Cardiac septum (tissue), 1 donor: ENCODE data around the gene COL19A1. TPM values are rescaled to one million over a fixed set of nuclear protein-coding genes. Genes with fewer than 3 reads are reported as not detected.
"Not testable (repeated sequence)": the region's sequence is repeated elsewhere in the genome, so short reads cannot be mapped to it uniquely, and the experiment has no call there.

ENCODE experiments used
- DNase-seq: peaks from one replicate; pipeline ENCODE4 v3.0.0-alpha.2; 2020; ENCODE audit warnings: low spot score
- intact Hi-C: fragments of 100-400 bp; cut with DNase I; formaldehyde crosslinking; loops from one replicate; pipeline ENCODE4 v1.14.0; 2022
- total RNA-seq: library from RNA; stranded (reverse); fragmentation: NEBNext Ultra II Directional; extraction: Animal tissue kit (Norgen Biotek cat#: 25700); gene quantifications from one replicate; pipeline ENCODE4 v1.2.1, GENCODE V29; 2021
- donor health status: DM: no; HTN: no; CAD: no.

COL19A1 gene
- total RNA-seq, 1 donor from 2014 or later = 3.3 TPM

DNA sequence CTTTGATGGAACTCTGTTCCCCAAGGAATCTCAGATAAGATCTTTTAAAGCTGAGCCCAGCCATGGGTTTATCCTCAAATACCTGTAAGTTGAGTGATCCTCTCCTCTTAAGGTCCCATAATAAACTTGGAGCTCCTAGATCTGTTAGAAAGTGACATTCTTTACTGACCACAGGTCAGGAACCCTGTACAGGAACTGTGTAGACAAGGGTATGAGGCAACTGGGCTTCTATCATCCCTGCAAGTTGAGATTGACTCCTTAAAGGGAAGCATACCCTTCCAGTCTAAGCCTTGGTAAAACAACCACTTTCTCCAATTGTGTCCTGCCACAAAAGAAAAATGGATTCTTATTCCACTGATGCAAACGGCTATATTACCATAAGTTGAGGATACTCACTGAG is 26.2 kb downstream of the COL19A1 start:
- intact Hi-C loops, DNase-seq: not testable (repeated sequence)

DNA sequence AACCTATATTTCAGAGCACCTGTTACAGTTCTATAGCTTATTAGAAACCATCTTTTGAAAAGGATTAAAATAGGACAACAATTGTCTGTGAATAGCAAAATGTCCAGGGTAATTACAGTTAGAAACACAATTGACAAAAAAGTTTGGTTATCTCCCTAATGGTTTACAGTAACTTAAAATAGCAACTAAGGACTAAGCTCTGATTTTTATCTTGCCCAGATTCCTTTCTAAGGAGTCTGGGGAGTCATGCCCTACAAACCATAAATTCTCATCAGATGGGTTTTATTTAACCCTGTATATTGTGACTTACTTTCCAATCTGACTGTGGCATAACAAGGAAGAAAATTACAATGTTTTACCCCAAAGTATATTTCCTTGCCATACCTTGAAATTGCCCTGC is 26.9 kb downstream of the COL19A1 start:
- intact Hi-C loops = not testable (repeated sequence)

DNA sequence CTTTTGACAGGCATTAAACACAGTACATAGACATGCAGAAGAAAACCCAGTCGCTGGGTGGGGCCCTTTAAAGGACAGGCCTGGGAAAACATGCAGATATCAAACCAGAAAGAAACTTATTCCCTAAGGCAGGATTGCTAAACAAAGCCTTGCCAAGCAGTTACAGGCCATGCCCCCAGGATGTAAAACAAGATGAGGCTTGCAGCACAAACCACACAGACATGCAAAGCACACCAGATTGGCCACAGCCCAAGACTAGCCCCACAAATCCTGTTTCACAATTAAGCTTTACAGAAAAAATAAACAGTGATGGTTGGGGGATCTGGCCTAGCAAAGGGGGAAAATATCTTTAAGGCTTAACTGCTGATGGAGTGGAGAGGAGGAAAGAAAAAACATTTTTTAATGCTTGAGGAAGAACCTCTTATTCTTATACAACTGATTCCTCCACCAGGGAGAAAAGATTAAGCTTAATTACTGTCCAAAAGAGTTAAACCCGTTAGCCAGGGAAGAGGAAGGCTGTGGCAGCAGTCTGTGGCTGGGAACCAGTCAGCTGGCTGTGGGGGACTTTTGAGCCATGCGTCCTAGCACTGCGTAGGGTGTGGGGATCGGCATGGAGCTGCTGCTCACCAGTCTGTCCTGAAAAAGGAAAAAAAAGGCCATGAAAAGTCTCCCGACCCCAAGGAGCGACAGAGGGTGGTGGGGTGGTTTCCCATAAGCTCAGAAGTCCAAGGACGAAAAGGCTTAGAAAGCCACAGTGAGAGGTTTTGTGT is 28.4 kb downstream of the COL19A1 start:
- intact Hi-C loops = no loop called here
- DNase-seq = no peak

More for the DNA sequence above, 26.9 kb downstream of the COL19A1 start:
- not testable (repeated sequence) for DNase-seq

- intact Hi-C loops = no loop called here
- no peak for DNase-seq
These were observed 29.0 kb downstream of the COL19A1 start for GRCh38 chr6:69895396-69895795.

- DNase-seq = no peak
- intact Hi-C loops = no loop called here
These were observed 34.5 kb downstream of the COL19A1 start for GRCh38 chr6:69900869-69901268.

DNA sequence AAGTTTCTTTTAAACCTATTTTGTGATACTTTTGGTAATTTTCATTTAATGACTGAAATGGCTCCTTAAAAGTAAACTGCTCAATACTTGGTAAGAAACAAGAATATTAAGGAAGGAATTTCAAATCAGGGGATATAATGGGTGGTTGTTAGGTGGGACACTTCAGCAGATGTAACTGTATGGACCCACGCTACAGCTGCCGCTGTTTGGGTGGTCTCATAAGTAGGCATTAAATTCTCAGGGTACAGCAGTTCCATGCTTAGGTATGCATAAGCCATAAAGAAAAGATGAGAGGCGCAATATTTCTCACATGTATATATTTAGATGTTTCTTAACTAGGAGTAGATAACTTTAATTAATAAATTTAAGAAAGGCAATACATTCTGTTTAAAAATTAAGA is 35.0 kb downstream of the COL19A1 start:
- intact Hi-C loops = no loop called here
- no peak for DNase-seq

- intact Hi-C loops = no loop called here
- no peak for DNase-seq
These were observed 41.7 kb downstream of the COL19A1 start for GRCh38 chr6:69907981-69908498.

- intact Hi-C loops = no loop called here
- no peak for DNase-seq
These were observed 47.0 kb downstream of the COL19A1 start for GRCh38 chr6:69913361-69913760.

DNA sequence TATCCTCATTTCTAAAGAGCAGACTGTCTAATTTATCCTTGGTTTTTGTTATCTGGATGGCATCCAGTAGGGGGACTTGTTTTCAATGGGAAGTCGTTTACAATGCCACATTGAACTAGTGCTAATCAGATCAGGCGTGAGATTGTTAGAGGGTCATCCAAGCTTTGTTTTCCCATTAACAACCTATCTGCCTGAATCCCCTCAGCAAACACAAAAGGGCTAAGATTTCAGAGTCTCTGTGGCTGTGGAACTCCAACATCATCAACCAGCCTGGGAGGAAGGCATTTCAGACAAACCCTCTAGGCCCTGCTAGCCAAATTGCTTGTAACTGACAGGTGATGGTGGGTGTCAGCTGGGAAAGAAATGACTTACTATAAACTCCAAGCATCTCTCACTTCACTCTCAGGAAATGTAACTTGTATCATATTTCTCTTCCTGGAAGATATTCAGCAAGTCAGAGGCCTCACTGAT is 47.7 kb downstream of the COL19A1 start:
- intact Hi-C loops = no loop called here
- DNase-seq = no peak

DNA sequence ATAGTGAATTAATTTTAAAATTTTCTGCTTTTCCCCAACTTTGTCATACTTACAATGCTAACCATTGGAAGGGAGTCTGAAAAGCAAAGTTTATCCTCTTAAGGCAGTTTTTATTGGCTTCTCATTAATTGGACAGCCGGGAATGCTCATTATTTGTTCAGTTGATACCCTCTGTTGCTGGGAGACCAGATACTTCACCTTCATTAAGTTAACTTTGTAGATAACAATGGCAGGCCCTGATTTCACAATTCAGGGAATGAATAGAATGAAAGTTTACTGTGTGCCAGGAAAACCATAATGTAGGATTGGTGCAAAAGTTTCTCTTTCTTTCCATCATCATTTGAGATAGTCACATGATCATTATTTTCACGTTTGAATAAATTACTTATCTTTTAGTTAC is 49.0 kb downstream of the COL19A1 start:
- intact Hi-C loops = no loop called here
- no peak for DNase-seq

DNA sequence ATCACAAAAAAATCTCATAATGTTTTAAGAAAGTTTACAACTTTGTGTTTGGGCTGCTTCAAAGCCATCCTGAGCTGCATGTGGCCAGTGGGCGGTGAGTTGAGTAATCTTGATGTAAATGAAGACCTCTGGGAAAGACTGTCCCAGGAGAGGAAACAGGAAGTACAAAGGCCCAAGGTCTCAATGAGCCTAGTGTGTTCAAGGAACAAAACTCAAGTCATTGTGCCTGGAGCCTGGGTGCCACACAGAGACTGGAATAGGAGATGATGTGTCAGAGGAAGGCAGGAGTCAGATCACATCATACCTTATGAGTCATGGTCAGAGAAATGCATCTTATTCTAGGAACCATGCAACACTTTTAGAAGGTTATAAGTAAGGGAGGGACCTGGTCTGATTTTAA is 51.5 kb downstream of the COL19A1 start:
- no peak for DNase-seq
- intact Hi-C loops = no loop called here

GRCh38 chr6:69918813-69919475 is 52.6 kb downstream of the COL19A1 start:
- no peak for DNase-seq
- intact Hi-C loops = no loop called here

GRCh38 chr6:69921066-69921465 is 54.7 kb downstream of the COL19A1 start:
- DNase-seq, intact Hi-C loops: not testable (repeated sequence)

GRCh38 chr6:69921611-69922010 is 55.3 kb downstream of the COL19A1 start:
- intact Hi-C loops, DNase-seq: not testable (repeated sequence)

GRCh38 chr6:69926745-69927144 is 60.4 kb downstream of the COL19A1 start:
- no peak for DNase-seq
- intact Hi-C loops = no loop called here

GRCh38 chr6:69933239-69933638 is 66.9 kb downstream of the COL19A1 start:
- intact Hi-C loops = no loop called here
- no peak for DNase-seq

- intact Hi-C loops = no loop called here
- no peak for DNase-seq
These were observed 68.7 kb downstream of the COL19A1 start for GRCh38 chr6:69935079-69935478.

DNA sequence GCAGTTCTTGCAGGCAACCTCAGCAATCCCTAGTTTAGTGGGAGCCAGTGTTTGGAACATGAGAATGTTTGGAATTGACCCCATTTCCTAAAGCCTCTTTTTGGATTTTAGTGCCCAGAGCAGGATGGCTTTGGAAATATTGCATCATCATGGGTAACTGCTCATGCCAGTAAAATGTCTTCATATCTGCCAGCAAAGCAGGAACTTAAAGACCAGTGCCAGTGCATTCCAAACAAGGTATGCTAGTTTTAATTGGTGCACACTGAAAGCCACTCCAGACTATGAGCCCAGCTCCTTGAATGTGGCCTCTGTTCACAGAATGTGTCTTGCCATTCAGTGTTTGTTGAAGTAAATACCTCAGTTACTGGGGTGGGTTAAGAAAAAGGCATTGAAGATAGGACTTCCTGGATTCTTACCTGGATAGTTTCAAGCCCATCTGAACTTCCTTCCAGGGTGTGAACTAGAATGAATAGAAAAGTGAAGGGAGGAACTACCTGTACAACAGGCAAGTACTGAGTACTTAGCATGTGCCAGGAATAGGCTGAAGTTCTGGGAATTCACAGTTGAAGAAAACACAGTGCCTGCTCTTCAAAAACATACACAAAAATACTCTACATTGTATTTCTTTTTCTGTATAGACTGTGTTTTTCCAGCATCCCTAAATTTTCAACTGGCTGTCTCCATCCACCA is 70.5 kb downstream of the COL19A1 start:
- intact Hi-C loops = no loop called here
- DNase-seq = no peak

GRCh38 chr6:69937402-69938136 is 71.2 kb downstream of the COL19A1 start:
- no peak for DNase-seq
- intact Hi-C loops = no loop called here

- intact Hi-C loops = no loop called here
- DNase-seq = no peak
These were observed 76.1 kb downstream of the COL19A1 start for GRCh38 chr6:69942485-69942884.
